GM21576 (cell line): ENCODE data around the gene FXYD5.
"Not testable (repeated sequence)": the region's sequence is repeated elsewhere in the genome, so short reads cannot be mapped to it uniquely, and the experiment has no call there.

Source experiments
- ATAC-seq: cut with Tn5 transposase; IDR thresholded peaks from one replicate; pipeline ENCODE4 v1.9.1; 2021; ENCODE audit warnings: mild to moderate bottlenecking, moderate library complexity; ENCODE audit not compliant: unreplicated experiment

FXYD5 gene

DNA sequence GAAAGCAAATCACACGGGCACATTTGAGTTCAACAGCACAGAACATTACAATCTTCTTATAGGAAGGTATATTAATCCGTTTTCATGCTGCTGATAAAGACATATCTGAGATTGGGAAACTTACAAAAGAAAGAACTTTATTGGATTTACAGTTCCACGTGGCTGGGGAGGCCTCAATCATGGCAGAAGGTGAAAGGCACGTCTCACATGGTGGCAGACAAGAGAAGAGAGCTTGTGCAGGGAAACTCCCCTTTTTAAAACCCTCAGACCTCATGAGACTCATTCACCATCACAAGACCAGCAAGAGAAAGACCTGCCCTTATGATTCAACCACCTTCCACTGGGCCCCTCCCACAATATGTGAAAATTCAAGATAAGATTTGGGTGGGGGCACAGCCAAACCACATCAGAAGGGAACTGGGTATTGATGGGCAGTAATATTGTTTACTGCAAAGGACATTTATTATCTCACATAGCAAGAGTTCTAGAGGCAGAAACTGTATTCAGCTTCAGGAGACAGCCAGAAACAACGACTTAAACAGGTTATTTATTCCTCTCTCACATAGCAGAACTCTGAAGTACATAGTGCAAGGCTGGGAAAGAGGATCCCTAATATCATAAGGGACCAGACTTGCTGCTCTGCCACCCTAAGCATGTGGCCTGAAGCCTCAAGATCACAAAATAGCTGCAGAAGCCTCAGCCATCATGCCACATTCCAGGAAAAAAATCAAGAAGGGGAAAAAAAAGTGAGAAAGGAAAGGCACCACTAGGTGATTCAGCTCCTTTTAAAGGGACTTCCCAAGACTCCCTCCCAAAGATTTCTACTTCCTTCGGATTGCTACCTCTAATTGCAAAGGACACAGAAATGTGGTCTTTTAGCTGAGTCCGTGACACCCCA is 23.1 kb downstream of the FXYD5 start:
- ATAC-seq, result no peak

DNA sequence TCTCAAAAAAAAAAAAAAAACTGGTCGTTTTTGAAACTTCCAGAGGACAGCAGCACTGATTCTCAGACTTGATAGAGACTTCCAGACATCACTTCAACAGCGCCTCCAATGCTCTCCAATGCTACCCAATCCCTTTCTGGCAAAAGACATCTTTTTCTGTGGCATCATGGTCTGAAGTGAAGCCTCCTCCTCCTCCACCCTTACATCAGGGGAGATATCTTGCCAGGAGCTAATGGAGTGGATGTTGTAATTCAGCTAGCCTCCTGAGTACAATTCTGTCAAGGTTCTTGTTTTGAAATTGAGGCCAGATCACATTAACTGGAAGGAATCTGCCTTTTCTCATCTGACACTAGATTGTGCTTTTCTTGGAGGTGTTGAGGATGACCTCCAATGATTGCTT is 24.2 kb downstream of the FXYD5 start:
- no peak for ATAC-seq

GRCh38 chr19:35179830-35180229 is 25.3 kb downstream of the FXYD5 start:
- ATAC-seq, result no peak

GRCh38 chr19:35181387-35181786 is 26.9 kb downstream of the FXYD5 start:
- no peak for ATAC-seq

DNA sequence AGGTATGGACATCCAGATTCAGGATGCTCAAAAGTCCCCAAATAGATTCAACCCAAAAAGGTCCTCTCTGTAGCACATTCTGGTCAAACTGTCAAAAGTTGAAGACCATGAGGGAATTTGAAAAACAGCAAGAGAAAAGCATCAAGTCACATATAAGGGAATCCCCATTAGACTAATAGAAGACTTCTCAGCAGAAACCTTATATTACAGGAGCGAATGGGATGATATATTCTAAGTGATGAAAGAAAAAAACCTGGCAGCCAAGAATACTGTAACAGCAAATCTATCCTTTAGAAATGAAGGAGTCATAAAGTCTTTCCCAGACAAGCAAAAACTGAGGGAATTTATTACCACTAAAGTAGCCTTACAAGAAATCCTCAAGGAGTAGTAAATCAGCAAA is 29.7 kb downstream of the FXYD5 start:
- no peak for ATAC-seq

GRCh38 chr19:35184884-35185283 is 30.3 kb downstream of the FXYD5 start:
- ATAC-seq, result no peak

DNA sequence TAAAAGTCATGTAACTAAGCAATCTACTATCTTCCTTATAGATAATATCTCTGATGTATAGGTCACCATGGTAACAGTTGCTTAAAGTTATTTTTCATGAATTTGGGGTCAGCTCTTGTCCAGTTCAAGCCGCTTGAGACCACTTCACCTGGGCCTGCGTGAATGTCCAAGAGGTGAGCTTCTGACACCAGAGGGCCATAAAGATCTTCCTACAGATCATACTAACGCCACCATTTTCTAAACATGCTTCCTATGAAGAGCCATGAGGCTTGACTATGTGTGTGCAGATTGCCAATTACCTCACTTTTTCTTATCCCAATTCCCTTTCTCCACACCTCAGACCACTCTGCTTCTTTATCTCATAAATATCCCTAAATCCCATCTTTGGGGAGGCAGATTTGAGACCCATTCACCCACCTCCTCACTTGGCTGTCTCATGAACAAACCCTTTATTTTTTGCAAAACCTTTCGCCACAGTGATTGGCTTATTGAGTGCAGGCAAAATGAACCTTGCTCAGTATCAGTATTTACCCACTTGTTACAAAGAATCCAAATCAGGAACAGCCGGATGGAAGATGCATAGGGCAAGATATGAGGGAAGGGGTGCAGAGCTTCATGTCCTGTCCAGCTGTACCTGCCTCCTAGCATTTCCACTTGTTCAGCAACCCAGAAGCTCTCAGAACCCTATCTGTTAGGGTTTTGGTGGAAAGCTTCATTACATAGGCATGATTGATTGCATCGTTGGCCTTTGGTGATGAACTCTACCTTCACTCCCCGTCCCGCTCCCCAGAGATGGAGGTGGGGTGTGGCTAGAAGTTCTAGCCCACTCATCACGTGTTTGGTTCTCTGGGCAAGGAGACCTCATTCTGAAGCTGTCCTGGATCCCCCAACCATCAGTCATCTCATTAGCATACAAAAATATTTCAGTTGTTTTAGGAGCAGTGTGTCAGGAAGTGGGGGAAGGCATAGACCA is 39.8 kb downstream of the FXYD5 start:
- no peak for ATAC-seq

DNA sequence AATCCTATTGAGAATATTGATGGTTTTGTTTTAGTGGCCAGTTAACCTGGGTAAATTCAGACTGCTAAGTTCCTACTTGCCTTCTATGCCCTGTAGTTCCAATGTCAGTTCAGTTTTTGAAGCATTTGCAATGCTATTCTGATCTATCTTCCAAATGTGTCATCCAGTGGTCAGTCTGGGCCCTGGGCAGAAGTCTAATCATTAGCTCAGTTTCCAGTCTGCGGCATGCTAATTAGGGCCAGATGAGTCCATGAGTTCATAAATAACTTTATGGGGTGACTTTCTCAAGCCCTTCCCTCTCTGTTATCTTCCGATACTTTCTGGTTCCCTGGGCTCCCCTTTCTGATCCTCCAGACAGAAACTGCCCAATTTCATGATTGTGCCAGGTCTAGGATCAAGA is 41.3 kb downstream of the FXYD5 start:
- ATAC-seq, result no peak

DNA sequence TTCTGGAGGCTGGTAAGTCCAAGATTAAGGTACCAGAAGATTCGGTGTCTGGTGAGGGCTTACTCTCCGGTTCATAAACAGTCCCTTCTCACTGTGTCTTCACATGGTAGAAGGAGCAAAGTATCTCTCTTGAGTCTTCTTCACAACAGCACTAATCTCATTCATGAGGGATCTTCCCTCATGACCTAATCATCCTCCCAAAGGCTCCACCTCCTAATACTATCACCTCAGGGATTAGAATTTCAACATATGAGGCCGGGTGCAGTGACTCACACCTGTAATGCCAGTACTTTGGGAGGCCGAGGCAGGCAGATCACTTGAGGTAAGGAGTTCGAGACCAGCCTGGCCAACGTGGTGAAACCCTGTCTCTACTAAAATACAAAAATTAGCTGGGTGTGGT is 42.3 kb downstream of the FXYD5 start:
- ATAC-seq, result not testable (repeated sequence)

- no peak for ATAC-seq
Measured at GRCh38 chr19:35199481-35199880, 44.9 kb downstream of the FXYD5 start.

- ATAC-seq, result no peak
Measured at GRCh38 chr19:35202722-35203688, 48.5 kb downstream of the FXYD5 start.

DNA sequence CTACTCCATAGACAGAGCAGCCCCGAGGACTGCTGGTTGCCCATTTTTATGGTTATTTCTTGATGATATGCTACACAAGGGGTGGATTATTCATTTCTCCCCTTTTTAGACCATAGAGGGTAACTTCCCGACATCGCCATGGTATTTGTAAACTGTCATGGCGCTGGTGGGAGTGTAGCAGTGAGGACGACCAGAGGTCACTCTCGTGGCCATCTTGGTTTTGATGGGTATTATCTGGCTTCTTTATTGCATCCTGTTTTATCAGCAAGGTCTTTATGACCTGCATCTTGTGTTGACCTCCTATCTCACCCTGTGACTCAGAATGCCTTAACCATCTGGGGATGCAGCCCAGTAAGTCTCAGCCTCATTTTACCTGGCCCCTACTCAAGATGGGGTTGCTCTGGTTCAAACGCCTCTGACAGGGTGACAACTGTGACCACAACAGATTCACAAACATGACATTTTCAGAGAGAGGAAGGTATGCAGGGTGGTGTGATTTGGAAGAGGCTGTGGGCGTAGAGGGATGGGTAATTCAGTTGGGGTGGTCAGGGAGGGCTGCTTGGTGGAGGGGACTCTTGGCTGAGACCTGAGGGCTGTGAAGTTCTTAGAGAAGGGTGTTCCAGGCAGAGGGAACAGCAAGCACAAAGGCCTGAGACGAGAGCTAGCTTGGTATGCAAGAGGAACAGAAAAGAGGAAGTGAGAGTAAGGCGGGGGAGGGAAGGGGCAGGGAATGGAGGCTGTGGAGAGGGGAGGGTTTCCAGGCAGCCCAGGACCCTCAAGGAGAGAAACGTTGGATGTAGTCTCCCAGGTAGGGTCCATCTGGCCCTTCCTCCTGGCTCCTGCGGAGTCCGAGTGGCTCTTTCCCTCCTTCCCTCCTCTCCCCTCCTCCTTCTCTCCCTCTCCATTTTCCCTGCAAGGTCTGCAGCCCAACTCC is 50.5 kb downstream of the FXYD5 start:
- ATAC-seq, result peak; percentile 68

- peak; percentile 3 for ATAC-seq
Measured at GRCh38 chr19:35205733-35206323, 51.3 kb downstream of the FXYD5 start.

GRCh38 chr19:35206379-35206778 is 51.8 kb downstream of the FXYD5 start:
- ATAC-seq, result no peak

DNA sequence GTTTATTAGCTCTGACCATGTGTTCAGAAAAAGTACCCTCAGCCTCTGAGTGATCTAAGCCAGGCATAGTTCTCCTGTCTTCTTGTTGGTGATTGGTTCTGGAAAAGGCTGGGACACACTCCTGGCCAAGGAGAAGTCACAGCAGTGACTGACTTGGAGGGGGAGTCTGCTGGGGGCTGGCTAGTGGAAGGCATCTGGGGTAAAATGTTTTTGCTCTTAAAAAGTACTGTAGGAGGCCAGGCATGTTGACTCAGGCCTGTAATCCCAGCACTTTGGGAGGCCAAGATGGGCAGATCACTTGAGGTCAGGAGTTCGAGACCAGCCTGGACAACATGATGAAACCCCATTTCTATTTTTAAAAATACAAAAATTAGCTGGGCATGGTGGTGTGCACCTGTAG is 52.3 kb downstream of the FXYD5 start:
- no peak for ATAC-seq

DNA sequence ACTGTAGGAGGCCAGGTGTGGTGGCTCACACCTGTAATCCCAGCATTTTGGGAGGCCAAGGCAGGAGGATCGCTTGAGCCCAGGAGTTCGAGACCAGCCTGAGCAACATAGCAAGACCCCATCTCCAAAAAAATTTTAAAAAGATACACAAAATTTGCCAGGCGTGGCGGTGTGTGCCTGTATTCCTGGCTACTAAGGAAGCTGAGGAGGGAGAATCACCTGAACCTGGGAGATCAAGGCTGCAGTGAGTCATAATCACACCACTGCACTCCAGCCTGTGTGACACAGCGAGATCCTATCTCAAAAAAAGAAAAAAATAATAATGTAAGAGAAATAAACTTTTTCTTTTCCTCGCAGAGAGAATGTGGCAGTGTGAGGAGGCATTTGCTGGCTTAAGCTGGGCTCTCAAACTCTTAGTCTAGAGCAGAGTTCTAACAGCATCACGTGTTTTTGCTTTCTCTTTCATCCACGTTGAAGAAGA is 52.9 kb downstream of the FXYD5 start:
- no peak for ATAC-seq

GRCh38 chr19:35208121-35208520 is 53.6 kb downstream of the FXYD5 start:
- no peak for ATAC-seq

DNA sequence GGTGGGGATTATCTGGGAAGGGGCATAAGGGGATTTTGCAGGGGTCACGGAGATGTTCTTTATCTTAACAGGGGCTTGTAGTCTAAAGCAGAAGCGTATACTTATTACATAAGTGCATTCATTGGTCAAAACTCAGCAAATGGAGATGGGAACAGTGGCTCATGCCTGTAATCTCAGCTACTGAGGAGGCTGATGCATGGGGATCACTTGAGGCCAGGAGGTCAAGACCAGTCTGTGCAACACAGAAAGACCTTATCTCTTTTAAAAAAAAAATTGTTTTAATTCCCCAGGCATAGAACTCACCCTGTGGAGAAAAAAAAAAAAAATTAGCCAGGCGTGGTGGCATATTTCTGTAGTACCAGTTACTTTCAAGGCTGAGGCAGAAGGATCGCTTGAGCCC is 55.1 kb downstream of the FXYD5 start:
- no peak for ATAC-seq
